SKM-1 treated with dmso at 0.1 percent for 144 hours (cell line): ENCODE data around the gene FAM107B.

Experiments
- DNase-seq: peaks from one replicate; lab custom pipeline; 2025; ENCODE audit not compliant: unreplicated experiment; lab: John Stamatoyannopoulos, UW

The FAM107B gene

GRCh38 chr10:14563359-14563940 lies 211.2 kb downstream of the FAM107B start:
- DNase-seq: no peak

DNA sequence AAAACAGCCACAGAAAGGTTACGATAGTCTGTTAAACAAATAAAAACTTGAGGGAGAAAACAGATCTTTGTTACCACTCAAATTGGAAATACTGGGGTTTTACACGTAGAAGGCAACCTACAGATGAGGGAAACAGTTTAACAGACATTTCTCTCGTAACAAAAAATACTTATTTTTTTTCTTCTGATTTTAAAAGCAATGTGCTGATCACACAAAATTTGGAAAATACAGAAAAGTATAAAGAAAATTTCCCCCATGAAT lies 211.7 kb downstream of the FAM107B start:
- DNase-seq: no peak

DNA sequence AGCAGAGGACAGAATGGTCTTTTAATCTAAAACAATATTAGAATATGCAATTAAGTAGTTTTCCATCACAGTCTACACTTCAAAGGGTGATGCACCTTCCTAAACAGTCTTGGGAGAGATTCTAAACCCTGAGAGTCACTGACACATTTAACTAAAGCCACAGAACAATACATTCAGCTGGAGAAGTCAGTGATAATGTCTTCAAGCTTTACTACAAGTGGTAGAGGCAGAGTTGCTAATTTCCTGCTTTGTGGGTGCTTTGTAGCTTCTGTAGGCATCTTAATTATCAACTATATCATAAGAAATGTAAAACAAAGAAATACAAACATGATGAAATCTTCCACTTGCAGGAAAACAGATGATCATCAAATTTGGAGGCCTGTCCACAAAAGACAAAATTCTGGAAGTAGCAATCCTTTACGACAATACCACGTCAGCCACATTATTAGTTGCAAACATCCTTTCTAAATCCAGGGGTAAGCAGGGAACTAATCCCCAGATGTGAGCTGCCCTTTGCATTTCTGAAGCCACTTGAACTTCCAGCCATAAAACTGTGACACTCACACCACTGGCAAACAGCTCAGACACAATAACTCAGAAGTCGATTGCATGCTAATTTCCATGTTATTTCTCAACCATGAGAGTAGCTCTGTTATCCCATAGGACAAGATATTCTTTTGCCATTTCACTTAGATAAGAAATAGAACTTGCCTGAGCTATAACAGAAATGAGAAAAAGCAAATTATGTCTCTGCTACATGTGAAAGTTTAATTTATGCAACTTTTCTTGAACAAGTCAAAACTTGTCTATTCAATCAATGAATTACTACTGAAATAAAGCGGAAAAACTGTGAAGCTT lies 212.2 kb downstream of the FAM107B start:
- DNase-seq: no peak

- DNase-seq: no peak
Observed at GRCh38 chr10:14560791-14561765, 213.6 kb downstream of the FAM107B start.

GRCh38 chr10:14560274-14560673 lies 214.4 kb downstream of the FAM107B start:
- peak; percentile 49 for DNase-seq

- no peak for DNase-seq
Observed at GRCh38 chr10:14558025-14558424, 216.7 kb downstream of the FAM107B start.

DNA sequence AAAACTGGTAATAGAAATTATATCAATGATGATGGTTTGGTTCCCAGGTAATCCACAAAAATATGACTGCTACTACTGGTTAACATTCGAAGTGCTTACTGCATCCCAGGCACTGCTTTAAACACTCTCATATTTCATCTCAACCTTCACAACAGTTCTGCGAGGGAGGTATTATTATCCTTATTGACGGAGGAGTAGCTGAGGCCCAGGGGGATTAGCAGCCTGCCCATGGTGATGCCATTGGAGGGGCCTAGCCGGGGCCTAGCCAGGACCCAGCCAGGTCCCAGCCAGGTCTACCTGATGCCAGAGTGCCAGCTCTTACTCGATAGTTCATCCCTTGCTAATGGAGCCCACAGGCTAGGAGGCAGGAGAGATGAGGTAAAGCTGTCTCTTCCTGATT lies 217.1 kb downstream of the FAM107B start:
- DNase-seq: no peak

DNA sequence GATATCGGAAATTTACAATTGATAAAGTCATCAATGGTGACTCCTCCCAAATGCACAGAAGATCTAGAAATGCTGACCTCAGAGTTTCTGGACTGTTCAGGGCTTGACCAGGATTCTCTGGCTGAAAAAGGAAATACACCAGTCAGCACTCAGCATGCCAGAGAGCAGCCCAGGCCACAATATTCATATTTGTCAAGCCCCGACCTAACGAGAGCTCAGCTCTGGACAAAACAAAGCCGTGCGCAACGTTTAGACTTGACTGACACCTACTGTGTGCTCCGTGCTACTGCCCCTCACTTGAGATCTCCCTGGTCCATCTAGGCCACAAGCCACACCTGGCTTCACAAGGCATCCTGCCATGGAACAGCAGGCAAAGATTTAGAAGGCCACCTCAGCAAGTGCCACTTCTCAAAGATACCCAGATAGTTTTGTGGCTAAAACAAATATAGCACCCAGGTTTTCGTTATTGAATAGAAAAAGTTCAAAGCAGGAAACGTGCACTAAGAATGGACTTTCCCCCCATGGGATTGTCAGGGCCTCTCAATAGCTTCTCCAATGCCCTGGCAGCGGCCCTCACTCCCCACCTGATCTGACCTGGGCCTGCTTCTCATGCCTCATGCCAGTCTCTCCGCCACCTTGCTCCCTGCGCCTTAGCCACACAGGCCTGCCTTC lies 218.3 kb downstream of the FAM107B start:
- DNase-seq: no peak

- DNase-seq: no peak
Observed at GRCh38 chr10:14555807-14556206, 218.9 kb downstream of the FAM107B start.

DNA sequence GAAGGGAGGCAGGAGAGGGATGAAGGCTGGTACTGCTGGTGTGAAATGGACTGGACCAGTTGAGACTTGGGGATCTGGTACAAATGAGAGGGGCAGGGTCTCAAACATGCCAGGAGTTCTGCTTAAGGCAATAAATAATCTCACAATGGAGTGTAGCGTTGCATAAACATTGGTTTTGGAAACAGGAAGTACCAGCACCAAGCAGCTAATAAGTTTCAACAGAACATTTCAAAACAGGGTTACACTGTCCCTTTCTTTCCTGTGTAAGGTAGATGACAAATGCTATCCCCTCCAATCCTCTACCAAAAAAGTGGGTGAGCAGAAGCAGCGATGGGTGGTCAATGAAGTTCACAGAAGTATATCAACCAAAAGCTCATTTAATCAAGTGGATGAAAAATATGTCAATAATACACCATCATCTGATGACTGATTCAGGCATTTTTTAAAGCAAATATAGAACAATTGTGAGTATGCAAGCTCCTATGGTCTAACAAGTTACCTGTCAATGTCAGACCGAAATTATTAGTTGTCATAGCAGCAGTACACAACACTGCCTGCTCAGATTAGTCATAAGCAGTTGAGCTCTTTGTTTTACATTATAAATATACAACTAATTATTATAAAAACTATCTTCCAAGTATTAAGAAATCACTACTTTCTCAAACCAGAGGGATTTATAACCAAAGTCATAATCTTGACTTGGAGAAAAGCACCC lies 220.0 kb downstream of the FAM107B start:
- peak; percentile 62 for DNase-seq

GRCh38 chr10:14554091-14554490 lies 220.6 kb downstream of the FAM107B start:
- no peak for DNase-seq

DNA sequence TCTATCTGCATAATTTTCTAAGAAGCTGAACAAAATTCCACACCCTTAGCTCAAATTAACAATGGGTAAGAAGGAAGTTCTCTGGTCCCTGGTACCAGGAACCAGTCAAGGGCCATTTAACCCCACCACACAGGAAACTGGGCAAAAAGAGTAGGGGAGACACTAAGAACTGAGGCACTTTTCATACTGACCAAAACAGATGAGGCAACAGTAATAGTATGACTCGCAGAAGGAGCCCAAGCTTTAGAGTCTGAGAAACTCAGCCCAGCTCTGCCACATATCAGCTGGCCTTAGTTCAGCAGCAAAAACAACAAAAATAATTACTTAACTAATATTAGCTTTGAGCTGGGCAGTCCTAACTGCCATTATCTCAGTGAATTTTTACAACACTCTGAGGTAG lies 221.2 kb downstream of the FAM107B start:
- no peak for DNase-seq

GRCh38 chr10:14552015-14552414 lies 222.7 kb downstream of the FAM107B start:
- no peak for DNase-seq

DNA sequence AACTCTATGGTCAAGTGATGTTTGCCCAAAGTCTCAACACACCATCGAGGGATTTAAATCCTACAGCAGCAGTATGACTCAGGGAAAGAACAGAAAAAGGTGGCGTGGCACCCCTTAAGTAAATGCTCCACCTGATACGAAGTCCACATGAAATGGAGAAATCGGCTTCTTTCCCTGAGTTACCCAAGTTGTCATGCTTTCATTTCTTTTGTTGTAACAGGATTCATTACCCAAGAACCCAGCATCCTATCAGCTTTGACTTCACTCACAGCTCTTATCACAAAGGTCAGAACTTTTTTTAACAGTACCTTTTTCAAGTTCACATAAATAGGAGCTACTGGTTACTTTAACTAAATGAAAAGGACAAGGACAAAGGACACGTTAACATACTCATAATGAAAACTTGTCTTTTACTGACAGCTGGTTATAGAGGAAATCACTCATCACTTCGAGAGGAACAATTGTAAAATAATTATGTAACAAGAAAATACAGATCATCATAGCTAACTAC lies 224.2 kb downstream of the FAM107B start:
- DNase-seq: no peak

- no peak for DNase-seq
Observed at GRCh38 chr10:14549496-14549895, 225.2 kb downstream of the FAM107B start.

DNA sequence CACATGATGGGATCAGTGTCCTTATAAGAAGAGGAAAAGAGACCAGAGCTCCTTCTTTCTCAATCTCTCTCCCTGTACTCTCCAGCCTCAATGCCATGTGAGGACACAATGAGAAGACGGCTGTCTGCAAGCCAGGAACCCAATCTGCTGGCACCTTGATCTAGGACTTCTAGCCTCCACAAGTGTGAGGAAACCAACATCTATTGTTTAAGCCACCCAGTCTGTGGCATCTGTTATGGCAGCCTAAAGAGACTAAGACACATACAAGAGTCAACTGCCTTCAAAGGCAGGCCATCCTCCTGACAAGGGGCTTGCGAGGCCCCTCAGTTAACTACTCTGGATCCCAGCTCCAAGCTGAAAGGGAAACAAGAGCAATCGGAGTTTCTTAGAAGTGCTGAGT lies 225.7 kb downstream of the FAM107B start:
- no peak for DNase-seq

GRCh38 chr10:14548474-14548873 lies 226.2 kb downstream of the FAM107B start:
- DNase-seq: no peak

DNA sequence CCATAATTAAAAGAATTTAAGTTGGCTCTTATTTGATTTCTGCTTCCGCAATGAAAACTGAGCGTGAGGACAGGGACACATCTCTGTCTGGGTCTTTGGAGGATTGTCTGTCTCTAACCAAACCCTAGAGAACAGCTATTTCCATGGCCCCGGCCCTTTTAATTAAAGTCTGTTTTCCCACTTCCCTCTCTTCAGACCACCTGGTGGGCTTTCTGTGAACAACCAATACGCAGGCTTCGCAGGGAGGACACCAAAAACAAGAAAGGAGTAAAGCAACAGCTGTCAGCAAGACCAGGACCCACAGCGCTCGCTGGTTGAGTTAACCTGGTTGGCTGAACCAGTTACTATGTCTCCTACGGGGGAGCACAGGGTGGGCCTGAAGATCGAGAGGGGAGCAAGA lies 226.9 kb downstream of the FAM107B start:
- no peak for DNase-seq

GRCh38 chr10:14545827-14546226 lies 228.9 kb downstream of the FAM107B start:
- DNase-seq: no peak

GRCh38 chr10:14543904-14544210 lies 230.8 kb downstream of the FAM107B start:
- no peak for DNase-seq
